ENCODE data around the gene TMEM214. TPM values are rescaled to one million over a fixed set of nuclear protein-coding genes. Genes with fewer than 3 reads are reported as not detected.

TMEM214 gene
- total and polyA plus RNA-seq, 2 experiments from 2014 or later, result 50.4 to 75.9 TPM

DNA sequence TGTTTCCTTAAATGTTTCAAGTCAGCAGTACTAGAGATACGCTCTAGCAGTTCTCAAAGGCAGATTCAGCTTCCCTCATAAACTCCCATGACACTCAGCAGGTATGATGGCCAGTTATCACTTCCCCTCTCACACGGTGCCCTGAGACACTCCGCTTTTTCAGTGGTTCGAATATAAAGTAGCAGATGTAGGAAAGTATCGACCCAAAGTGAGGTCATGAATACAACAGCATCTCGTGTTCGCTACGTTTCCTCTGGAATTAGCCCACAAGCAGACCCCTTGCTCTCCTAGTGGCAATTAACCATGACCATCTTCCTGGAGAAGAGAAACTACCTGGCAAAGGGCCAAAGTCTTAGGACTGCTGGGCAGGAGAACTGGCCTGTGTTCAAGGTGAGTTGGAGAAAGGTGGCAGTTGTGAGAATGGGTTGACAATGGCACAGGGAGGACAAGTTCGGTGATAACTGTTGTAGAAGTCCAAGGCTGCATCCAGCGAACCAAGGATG is 9.4 kb downstream of the TMEM214 start:
- no peaks in the 10 kb centered on the region for H3K79me2 ChIP-seq
- DNase-seq (ENCODE audit: low spot score), result no peak
- no peaks in the 10 kb centered on the region for H3K9me2 ChIP-seq (replicated peaks; ENCODE audit: insufficient read depth)
- H3K4me3 ChIP-seq, result no peak overlapping the region
- no peaks in the 10 kb centered on the region for H3K9me3 ChIP-seq (ENCODE audit: low read depth)
- 91% methylated on average over 10 of the region's 10 CpGs for WGBS (ENCODE audit: low lambda C conversion rate, missing lambda C conversion rate)
- no peak overlapping the region for H2AFZ ChIP-seq
- no peaks in the 10 kb centered on the region for H3K4me1 ChIP-seq (ENCODE audit: insufficient read depth)
- H3K4me2 ChIP-seq, result no peak overlapping the region
- no peaks in the 10 kb centered on the region for H3K36me3 ChIP-seq (replicated peaks; ENCODE audit: insufficient read depth, low read depth)
- no peaks in the 10 kb centered on the region for H3K27me3 ChIP-seq
- no peak overlapping the region for H3K27ac ChIP-seq
- TF ChIP-seq, protein P1, sequence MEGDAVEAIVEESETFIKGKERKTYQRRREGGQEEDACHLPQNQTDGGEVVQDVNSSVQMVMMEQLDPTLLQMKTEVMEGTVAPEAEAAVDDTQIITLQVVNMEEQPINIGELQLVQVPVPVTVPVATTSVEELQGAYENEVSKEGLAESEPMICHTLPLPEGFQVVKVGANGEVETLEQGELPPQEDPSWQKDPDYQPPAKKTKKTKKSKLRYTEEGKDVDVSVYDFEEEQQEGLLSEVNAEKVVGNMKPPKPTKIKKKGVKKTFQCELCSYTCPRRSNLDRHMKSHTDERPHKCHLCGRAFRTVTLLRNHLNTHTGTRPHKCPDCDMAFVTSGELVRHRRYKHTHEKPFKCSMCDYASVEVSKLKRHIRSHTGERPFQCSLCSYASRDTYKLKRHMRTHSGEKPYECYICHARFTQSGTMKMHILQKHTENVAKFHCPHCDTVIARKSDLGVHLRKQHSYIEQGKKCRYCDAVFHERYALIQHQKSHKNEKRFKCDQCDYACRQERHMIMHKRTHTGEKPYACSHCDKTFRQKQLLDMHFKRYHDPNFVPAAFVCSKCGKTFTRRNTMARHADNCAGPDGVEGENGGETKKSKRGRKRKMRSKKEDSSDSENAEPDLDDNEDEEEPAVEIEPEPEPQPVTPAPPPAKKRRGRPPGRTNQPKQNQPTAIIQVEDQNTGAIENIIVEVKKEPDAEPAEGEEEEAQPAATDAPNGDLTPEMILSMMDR (IDR thresholded peaks at IDR 0.05; ENCODE audit: poor library complexity), result no peak
- TF ChIP-seq EZH2phosphoT487 (IDR thresholded peaks at IDR 0.05; ENCODE audit: low read depth, severe bottlenecking, unreplicated experiment) (no peak), EZH2 (IDR thresholded peaks at IDR 0.05; ENCODE audit: borderline replicate concordance) (no peak)
- no peaks in the 10 kb centered on the region for H4K20me1 ChIP-seq (ENCODE audit: insufficient read depth, poor library complexity, severe bottlenecking)

DNA sequence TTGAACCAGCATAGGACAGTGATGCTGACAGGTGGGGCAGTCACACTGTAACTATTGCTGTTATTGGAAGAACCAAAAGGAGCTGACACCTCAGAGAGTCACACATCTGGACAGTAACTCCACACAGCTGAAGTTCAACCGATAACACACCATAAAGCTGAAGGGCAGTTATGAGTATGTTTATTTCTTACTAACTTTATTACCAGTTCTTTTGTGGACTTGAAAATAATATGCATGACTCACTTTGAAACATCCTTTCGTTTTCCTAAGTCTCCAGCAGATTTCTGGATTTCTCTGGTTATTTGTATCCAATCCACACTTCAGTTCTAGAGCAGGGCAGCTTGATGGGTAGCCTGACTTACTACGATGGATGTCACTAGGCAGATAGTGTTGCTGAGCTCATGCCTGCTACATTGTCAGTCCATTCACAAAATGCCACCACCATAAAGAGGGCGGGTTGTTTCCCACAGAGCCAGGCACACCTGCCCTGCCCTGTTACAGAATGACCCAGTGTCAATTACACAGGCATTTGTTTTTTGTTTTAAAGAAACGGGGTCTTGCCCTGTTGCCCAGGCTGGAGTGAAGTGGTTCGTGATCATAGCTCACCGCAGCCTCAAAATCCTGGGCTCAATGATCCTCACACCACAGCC is 10.3 kb downstream of the TMEM214 start:
- Histone ChIP-seq H3K27ac (peak overlapping the region; percentile 40), H2AFZ (no peak overlapping the region), H3K4me3 (no peak overlapping the region), H4K20me1 (ENCODE audit: insufficient read depth, poor library complexity, severe bottlenecking) (no peaks in the 10 kb centered on the region), H3K36me3 (replicated peaks; ENCODE audit: insufficient read depth, low read depth) (no peaks in the 10 kb centered on the region), H3K4me2 (no peak overlapping the region), H3K79me2 (no peaks in the 10 kb centered on the region), H3K27me3 (no peaks in the 10 kb centered on the region), H3K9me3 (ENCODE audit: low read depth) (no peaks in the 10 kb centered on the region), H3K4me1 (ENCODE audit: insufficient read depth) (no peaks in the 10 kb centered on the region), H3K9me2 (replicated peaks; ENCODE audit: insufficient read depth) (no peaks in the 10 kb centered on the region)
- TF ChIP-seq, protein P1 (IDR thresholded peaks at IDR 0.05; ENCODE audit: poor library complexity), result no peak
- TF ChIP-seq EZH2 (IDR thresholded peaks at IDR 0.05; ENCODE audit: borderline replicate concordance), result no peak
- no peak for TF ChIP-seq EZH2phosphoT487 (IDR thresholded peaks at IDR 0.05; ENCODE audit: low read depth, severe bottlenecking, unreplicated experiment)
- 80% methylated on average over 7 of the region's 7 CpGs for WGBS (ENCODE audit: low lambda C conversion rate, missing lambda C conversion rate)
- DNase-seq (ENCODE audit: low spot score), result no peak

DNA sequence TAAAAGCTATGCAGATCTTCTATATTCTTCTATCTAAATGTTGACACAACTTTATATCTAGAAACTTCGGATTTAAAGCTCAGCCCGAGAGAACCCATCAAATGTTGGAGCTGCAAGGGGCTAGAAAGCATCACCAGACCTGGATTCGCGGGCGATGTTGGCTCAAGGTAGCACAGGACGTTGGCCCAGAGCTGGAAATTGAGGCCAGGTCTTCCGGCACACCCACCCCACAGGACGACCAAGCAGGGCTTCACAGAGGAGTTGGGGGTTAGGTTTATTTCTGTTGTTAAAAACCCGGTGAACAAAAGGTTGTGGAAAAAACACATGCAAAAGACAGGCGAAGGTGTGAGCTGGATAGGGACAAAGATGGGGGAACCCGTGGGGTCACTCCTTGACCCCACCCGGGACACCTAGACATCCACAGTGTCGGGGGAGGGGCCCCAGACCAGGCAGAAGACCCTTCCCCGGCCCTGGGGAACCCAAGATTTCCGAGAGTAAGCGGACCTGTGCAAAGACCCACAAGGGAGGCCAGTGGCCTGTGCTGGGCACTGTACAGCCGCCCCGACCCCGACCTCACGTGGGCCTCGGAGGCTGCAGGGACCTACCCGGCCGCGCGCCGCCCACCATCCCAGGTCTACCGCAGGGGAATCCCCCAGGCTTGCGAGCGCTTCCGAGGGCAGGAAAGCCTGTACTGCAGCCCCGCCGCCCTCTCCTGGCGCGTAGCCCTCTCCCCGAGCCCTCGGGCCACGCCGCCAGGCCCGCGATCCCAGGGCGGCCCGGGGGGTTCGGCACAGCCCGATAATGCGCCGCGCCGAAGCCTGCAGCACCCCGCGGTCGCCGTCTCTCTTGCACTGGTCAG is 16.9 kb downstream of the TMEM214 start:
- peak; percentile 72 for DNase-seq (ENCODE audit: low spot score)
- H3K36me3 ChIP-seq (replicated peaks; ENCODE audit: insufficient read depth, low read depth), result no peaks in the 10 kb centered on the region
- H3K4me2 ChIP-seq, result peak overlapping the region; percentile 83
- H4K20me1 ChIP-seq (ENCODE audit: insufficient read depth, poor library complexity, severe bottlenecking), result no peaks in the 10 kb centered on the region
- peak overlapping the region; percentile 85 for H3K4me3 ChIP-seq
- H3K27me3 ChIP-seq, result no peaks in the 10 kb centered on the region
- no peaks in the 10 kb centered on the region for H3K9me3 ChIP-seq (ENCODE audit: low read depth)
- H3K79me2 ChIP-seq, result no peaks in the 10 kb centered on the region
- 11% methylated on average over 49 of the region's 52 CpGs for WGBS (ENCODE audit: low lambda C conversion rate, missing lambda C conversion rate)
- TF ChIP-seq EZH2 (IDR thresholded peaks at IDR 0.05; ENCODE audit: borderline replicate concordance) (no peak), EZH2phosphoT487 (IDR thresholded peaks at IDR 0.05; ENCODE audit: low read depth, severe bottlenecking, unreplicated experiment) (no peak)
- TF ChIP-seq, protein P1 (IDR thresholded peaks at IDR 0.05; ENCODE audit: poor library complexity), result no peak
- H3K9me2 ChIP-seq (replicated peaks; ENCODE audit: insufficient read depth), result no peaks in the 10 kb centered on the region
- H3K27ac ChIP-seq, result peak overlapping the region; percentile 91
- peak overlapping the region; percentile 51 for H2AFZ ChIP-seq
- H3K4me1 ChIP-seq (ENCODE audit: insufficient read depth), result peaks cover 12% of the 10 kb centered on the region
